ENCODE measurements around the gene TMC2.

Gene TMC2

DNA sequence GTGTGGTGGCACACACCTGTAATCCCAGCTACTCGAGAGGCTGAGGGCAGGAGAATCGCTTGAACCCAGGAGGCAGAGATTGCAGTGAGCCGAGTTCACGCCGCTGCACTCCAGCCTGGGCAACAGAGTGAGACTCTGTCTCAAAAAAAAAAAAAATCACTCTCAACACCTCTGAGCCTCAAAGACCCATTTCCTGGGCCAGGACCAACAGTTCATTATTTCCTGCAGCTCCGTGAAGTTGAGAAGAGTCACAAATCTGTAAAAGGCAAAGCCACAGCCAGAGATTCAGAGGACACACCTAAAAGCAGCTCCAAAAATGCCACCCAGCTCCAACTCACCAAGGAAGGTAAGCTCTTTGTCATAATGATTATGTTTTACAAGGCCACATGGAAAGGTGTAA is 100.9 kb downstream of the TMC2 start:
- Histone ChIP-seq H3K4me3 (replicated peaks; ENCODE audit: insufficient read depth, low read length) (no peak overlapping the region), H3K27me3 (ENCODE audit: insufficient read depth, poor library complexity, severe bottlenecking) (peaks cover 3% of the 10 kb centered on the region), H3K27ac (replicated peaks) (no peak overlapping the region)
- no peak for TF ChIP-seq POLR2AphosphoS5 (IDR thresholded peaks at IDR 0.05; ENCODE audit: low read depth)
- no peak for TF ChIP-seq GABPA (IDR thresholded peaks at IDR 0.05; ENCODE audit: low read depth)
- TF ChIP-seq, protein P1, sequence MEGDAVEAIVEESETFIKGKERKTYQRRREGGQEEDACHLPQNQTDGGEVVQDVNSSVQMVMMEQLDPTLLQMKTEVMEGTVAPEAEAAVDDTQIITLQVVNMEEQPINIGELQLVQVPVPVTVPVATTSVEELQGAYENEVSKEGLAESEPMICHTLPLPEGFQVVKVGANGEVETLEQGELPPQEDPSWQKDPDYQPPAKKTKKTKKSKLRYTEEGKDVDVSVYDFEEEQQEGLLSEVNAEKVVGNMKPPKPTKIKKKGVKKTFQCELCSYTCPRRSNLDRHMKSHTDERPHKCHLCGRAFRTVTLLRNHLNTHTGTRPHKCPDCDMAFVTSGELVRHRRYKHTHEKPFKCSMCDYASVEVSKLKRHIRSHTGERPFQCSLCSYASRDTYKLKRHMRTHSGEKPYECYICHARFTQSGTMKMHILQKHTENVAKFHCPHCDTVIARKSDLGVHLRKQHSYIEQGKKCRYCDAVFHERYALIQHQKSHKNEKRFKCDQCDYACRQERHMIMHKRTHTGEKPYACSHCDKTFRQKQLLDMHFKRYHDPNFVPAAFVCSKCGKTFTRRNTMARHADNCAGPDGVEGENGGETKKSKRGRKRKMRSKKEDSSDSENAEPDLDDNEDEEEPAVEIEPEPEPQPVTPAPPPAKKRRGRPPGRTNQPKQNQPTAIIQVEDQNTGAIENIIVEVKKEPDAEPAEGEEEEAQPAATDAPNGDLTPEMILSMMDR (IDR thresholded peaks at IDR 0.05; ENCODE audit: insufficient read depth, low read length) = no peak
- TF ChIP-seq, protein P2, sequence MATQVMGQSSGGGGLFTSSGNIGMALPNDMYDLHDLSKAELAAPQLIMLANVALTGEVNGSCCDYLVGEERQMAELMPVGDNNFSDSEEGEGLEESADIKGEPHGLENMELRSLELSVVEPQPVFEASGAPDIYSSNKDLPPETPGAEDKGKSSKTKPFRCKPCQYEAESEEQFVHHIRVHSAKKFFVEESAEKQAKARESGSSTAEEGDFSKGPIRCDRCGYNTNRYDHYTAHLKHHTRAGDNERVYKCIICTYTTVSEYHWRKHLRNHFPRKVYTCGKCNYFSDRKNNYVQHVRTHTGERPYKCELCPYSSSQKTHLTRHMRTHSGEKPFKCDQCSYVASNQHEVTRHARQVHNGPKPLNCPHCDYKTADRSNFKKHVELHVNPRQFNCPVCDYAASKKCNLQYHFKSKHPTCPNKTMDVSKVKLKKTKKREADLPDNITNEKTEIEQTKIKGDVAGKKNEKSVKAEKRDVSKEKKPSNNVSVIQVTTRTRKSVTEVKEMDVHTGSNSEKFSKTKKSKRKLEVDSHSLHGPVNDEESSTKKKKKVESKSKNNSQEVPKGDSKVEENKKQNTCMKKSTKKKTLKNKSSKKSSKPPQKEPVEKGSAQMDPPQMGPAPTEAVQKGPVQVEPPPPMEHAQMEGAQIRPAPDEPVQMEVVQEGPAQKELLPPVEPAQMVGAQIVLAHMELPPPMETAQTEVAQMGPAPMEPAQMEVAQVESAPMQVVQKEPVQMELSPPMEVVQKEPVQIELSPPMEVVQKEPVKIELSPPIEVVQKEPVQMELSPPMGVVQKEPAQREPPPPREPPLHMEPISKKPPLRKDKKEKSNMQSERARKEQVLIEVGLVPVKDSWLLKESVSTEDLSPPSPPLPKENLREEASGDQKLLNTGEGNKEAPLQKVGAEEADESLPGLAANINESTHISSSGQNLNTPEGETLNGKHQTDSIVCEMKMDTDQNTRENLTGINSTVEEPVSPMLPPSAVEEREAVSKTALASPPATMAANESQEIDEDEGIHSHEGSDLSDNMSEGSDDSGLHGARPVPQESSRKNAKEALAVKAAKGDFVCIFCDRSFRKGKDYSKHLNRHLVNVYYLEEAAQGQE (IDR thresholded peaks at IDR 0.05; ENCODE audit: insufficient replicate concordance, low read depth) = no peak
- TF ChIP-seq SPI1 (IDR thresholded peaks at IDR 0.05; ENCODE audit: borderline replicate concordance, low read depth) = no peak
- no peak for DNase-seq (ENCODE audit: low read depth in 1 of 2, low spot score in 1 of 2)

DNA sequence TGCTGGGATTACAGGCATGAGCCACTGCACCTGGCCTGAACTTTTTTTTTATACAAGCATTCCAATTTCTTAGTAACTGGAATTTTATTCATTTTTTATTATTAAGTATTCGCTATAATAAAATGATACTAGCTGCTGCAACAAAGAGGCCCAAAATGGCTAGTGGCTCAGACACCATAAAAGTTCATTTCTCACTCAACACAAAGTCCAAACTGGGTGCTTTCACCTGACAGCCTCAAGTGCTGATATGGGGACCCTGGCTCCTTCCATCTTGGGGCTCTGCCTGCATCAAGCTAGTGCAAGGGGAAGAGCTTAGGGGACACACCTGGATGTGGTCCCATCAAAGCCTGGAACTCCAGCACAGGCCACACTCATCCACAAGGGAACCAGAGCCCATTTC is 103.9 kb downstream of the TMC2 start:
- TF ChIP-seq, protein P1 (IDR thresholded peaks at IDR 0.05; ENCODE audit: insufficient read depth, low read length) = no peak
- no peak for TF ChIP-seq SPI1 (IDR thresholded peaks at IDR 0.05; ENCODE audit: borderline replicate concordance, low read depth)
- TF ChIP-seq, protein P2 (IDR thresholded peaks at IDR 0.05; ENCODE audit: insufficient replicate concordance, low read depth) = no peak
- no peak for TF ChIP-seq GABPA (IDR thresholded peaks at IDR 0.05; ENCODE audit: low read depth)
- no peak for TF ChIP-seq POLR2AphosphoS5 (IDR thresholded peaks at IDR 0.05; ENCODE audit: low read depth)
- Histone ChIP-seq H3K27ac (replicated peaks) (no peak overlapping the region), H3K27me3 (ENCODE audit: insufficient read depth, poor library complexity, severe bottlenecking) (peaks cover 3% of the 10 kb centered on the region), H3K4me3 (replicated peaks; ENCODE audit: insufficient read depth, low read length) (no peak overlapping the region)
- DNase-seq (ENCODE audit: low read depth in 1 of 2, low spot score in 1 of 2) = no peak

DNA sequence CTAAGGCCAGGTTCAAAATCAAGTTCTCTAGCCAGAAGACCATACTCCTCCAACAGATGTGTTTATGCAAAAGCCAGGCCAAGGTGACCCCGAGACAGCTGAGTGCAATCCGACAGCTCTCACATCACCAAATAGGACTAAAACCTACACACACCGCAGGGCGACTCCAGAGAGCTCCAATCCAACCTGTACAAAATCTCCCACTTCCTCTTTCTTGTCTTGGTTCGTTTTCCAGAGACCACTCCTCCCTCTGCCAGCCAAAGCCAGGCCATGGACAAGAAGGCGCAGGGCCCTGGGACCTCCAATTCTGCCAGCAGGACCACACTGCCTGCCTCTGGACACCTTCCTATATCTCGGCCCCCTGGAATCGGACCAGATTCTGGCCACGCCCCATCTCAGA is 104.5 kb downstream of the TMC2 start:
- no peak for DNase-seq (ENCODE audit: low read depth in 1 of 2, low spot score in 1 of 2)
- no peak for TF ChIP-seq GABPA (IDR thresholded peaks at IDR 0.05; ENCODE audit: low read depth)
- peak; percentile 77 for TF ChIP-seq SPI1 (IDR thresholded peaks at IDR 0.05; ENCODE audit: borderline replicate concordance, low read depth)
- Histone ChIP-seq H3K27ac (replicated peaks) (no peak overlapping the region), H3K27me3 (ENCODE audit: insufficient read depth, poor library complexity, severe bottlenecking) (no peaks in the 10 kb centered on the region), H3K4me3 (replicated peaks; ENCODE audit: insufficient read depth, low read length) (no peak overlapping the region)

DNA sequence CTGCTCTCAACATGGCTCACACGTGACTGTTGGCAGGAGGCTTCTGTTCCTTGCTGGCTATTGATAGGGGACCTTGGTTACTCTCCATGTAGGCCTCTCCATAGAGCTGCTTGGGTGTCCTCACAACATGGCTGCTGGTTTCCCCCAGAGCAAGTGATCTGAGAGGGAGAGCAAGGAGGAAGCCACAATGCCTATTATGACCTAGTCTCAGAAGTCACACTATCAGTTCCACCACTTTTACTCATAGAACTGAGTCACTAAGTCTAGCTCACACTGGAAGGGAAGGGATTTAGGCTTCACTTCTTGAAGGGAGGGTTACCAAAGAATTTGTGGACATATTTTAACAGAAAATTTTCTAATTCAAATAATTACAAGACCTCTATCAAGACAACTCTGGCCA is 107.3 kb downstream of the TMC2 start:
- H3K4me3 ChIP-seq (replicated peaks; ENCODE audit: insufficient read depth, low read length) = no peak overlapping the region
- TF ChIP-seq SPI1 (IDR thresholded peaks at IDR 0.05; ENCODE audit: borderline replicate concordance, low read depth) = no peak
- TF ChIP-seq GABPA (IDR thresholded peaks at IDR 0.05; ENCODE audit: low read depth) = no peak
- TF ChIP-seq POLR2AphosphoS5 (IDR thresholded peaks at IDR 0.05; ENCODE audit: low read depth) = no peak
- TF ChIP-seq, protein P2 (IDR thresholded peaks at IDR 0.05; ENCODE audit: insufficient replicate concordance, low read depth) = no peak
- TF ChIP-seq, protein P1 (IDR thresholded peaks at IDR 0.05; ENCODE audit: insufficient read depth, low read length) = no peak
- H3K27me3 ChIP-seq (ENCODE audit: insufficient read depth, poor library complexity, severe bottlenecking) = no peaks in the 10 kb centered on the region
- DNase-seq (ENCODE audit: low read depth in 1 of 2, low spot score in 1 of 2) = no peak
- H3K27ac ChIP-seq (replicated peaks) = no peak overlapping the region

Measured in HL-60 (cell line).